Liver (tissue), 9 donors: ENCODE measurements around the gene TMTC1. TPM values are rescaled to one million over a fixed set of nuclear protein-coding genes. Genes with fewer than 3 reads are reported as not detected.

Source experiments
- DNase-seq: peaks from one replicate; pipeline ENCODE4 v3.0.0-alpha.2; 2017; ENCODE audit warnings: low spot score
- H3K27ac ChIP-seq, 2 donors: one replicate each; pipeline ENCODE4 v1.7.0; 2013; ENCODE audit warnings: inconsistent platforms in 2 of 2, low read length in 2 of 2, control low read depth in 1 of 2, low read depth in 1 of 2, mild to moderate bottlenecking in 1 of 2
- H3K27me3 ChIP-seq, 4 donors: one replicate each; pipeline versions ENCODE4 v1.6.1 to v1.7.0; 2013; ENCODE audit warnings: low read length in 3 of 4, inconsistent platforms in 1 of 4, mild to moderate bottlenecking in 1 of 4, moderate library complexity in 1 of 4; ENCODE audit not compliant: control insufficient read depth in 4 of 4, insufficient read depth in 4 of 4
- H3K36me3 ChIP-seq, 4 donors: one replicate each; pipeline versions ENCODE4 v1.6.1 to v1.7.0; 2013; ENCODE audit warnings: low read length in 3 of 4, mild to moderate bottlenecking in 3 of 4, low read depth in 1 of 4, moderate library complexity in 1 of 4; ENCODE audit not compliant: control insufficient read depth in 4 of 4, insufficient read depth in 3 of 4
- H3K4me1 ChIP-seq, 4 donors: one replicate each; pipeline versions ENCODE4 v1.6.1 to v1.7.0; 2013; ENCODE audit warnings: low read length in 3 of 4, mild to moderate bottlenecking in 3 of 4, moderate library complexity in 1 of 4; ENCODE audit not compliant: control insufficient read depth in 4 of 4, insufficient read depth in 4 of 4
- H3K4me3 ChIP-seq, 3 donors: one replicate each; pipeline versions ENCODE4 v1.6.1 to v1.7.0; 2013; ENCODE audit warnings: low read length in 3 of 3, control low read depth in 1 of 3, low read depth in 1 of 3, mild to moderate bottlenecking in 1 of 3
- H3K9ac ChIP-seq, 2 donors: one replicate each; pipeline ENCODE4 v1.7.0; 2013; ENCODE audit warnings: low read length in 2 of 2, mild to moderate bottlenecking in 2 of 2, moderate library complexity in 2 of 2, control low read depth in 1 of 2, low read depth in 1 of 2
- H3K9me3 ChIP-seq, 4 donors: one replicate each; pipeline versions ENCODE4 v1.6.1 to v1.7.0; 2013; ENCODE audit warnings: low read length in 3 of 4; ENCODE audit not compliant: control insufficient read depth in 4 of 4
- EGR1 ChIP-seq, 2 donors: IDR thresholded peaks; 2 replicates each; pipeline ENCODE4 v1.6.1; 2016 to 2018; ENCODE audit warnings: antibody characterized with exemption in 2 of 2, low read depth in 2 of 2
- FOXA1 ChIP-seq: IDR thresholded peaks from 2 replicates; pipeline ENCODE4 v1.6.1; 2016; ENCODE audit warnings: antibody characterized with exemption
- FOXA2 ChIP-seq: IDR thresholded peaks from 2 replicates; pipeline ENCODE4 v1.6.1; 2016; ENCODE audit warnings: antibody characterized with exemption
- GABPA ChIP-seq, 2 donors: IDR thresholded peaks in 1 of 2; conservative IDR thresholded peaks in 1 of 2; 2 replicates each; pipeline ENCODE4 v1.6.1; 2016; ENCODE audit warnings: antibody characterized with exemption in 2 of 2, mild to moderate bottlenecking in 1 of 2, moderate library complexity in 1 of 2
- HNF4G ChIP-seq: IDR thresholded peaks from 2 replicates; pipeline ENCODE4 v1.6.1; 2016; ENCODE audit warnings: antibody characterized with exemption
- JUND ChIP-seq, 2 donors: IDR thresholded peaks; 2 replicates each; pipeline ENCODE4 v1.6.1; 2016; ENCODE audit warnings: antibody characterized with exemption in 2 of 2
- MAX ChIP-seq: IDR thresholded peaks from 2 replicates; pipeline ENCODE4 v1.6.1; 2016; ENCODE audit warnings: antibody characterized with exemption
- NR2F2 ChIP-seq: IDR thresholded peaks from 2 replicates; pipeline ENCODE4 v1.6.1; 2016; ENCODE audit warnings: antibody characterized with exemption
- RAD21 ChIP-seq, 2 donors: IDR thresholded peaks; 2 replicates each; pipeline ENCODE4 v1.6.1; 2016; ENCODE audit warnings: antibody characterized with exemption in 2 of 2, mild to moderate bottlenecking in 2 of 2
- RXRA ChIP-seq, 2 donors: IDR thresholded peaks; 2 replicates each; pipeline ENCODE4 v1.6.1; 2017 to 2018; ENCODE audit warnings: antibody characterized with exemption in 2 of 2, mild to moderate bottlenecking in 1 of 2
- SP1 ChIP-seq: IDR thresholded peaks from 2 replicates; pipeline ENCODE4 v1.6.1; 2018; ENCODE audit warnings: antibody characterized with exemption, mild to moderate bottlenecking
- TAF1 ChIP-seq: conservative IDR thresholded peaks from 2 replicates; pipeline ENCODE4 v1.6.1; 2016; ENCODE audit warnings: antibody characterized with exemption, mild to moderate bottlenecking
- YY1 ChIP-seq: IDR thresholded peaks from 2 replicates; pipeline ENCODE4 v1.6.1; 2016; ENCODE audit warnings: antibody characterized with exemption, mild to moderate bottlenecking
- WGBS: extraction: QIAGEN DNeasy Blood & Tissue Kit; methylation state at CpG from one replicate; pipeline ENCODE4 v1.1.7; 2013; 5-methylcytosine and 5-hydroxymethylcytosine counted together
- polyA plus RNA-seq, 2 donors: library from polyadenylated mRNA; stranded (reverse) in 1 of 2; unstranded in 1 of 2; fragments of 200-250 nt in 1 of 2; fragments of >200 nt in 1 of 2; fragmentation: Nextera tagmentation in 1 of 2; extraction: Ambion mirVana in 1 of 2; gene quantifications; one replicate each; pipeline versions ENCODE4 v1.2.1 to v1.2.3, GENCODE V29; 2013 to 2015
- total RNA-seq, 2 donors: library from RNA; depleted of rRNA; stranded (reverse); fragments of >200 nt; gene quantifications; one replicate each; pipeline ENCODE4 v1.2.3, GENCODE V29; 2014
- TF ChIP-seq, protein P1 (sequence below): fragments of 150-350 bp; IDR thresholded peaks from 2 replicates; pipeline ENCODE4 v1.5.1; 2017; ENCODE audit warnings: improper control_type of control experiment, low read depth, low read length; ENCODE audit not compliant: missing input control
- TF ChIP-seq, protein P2 (sequence below): IDR thresholded peaks from 2 replicates; pipeline ENCODE4 v1.6.1; 2016; ENCODE audit warnings: antibody characterized with exemption
- TF ChIP-seq, protein P3 (sequence below): IDR thresholded peaks from 2 replicates; pipeline ENCODE4 v1.6.1; 2016; ENCODE audit warnings: antibody characterized with exemption
- TF ChIP-seq, protein P4 (sequence below): IDR thresholded peaks from 2 replicates; pipeline ENCODE4 v1.6.1; 2016; ENCODE audit warnings: antibody characterized with exemption, mild to moderate bottlenecking
- donor health status: healthy.
- donor health status: healthy.
- donor health status: healthy.
- donor health status: healthy.
- donor health status: healthy.

TMTC1 gene
- total and polyA plus RNA-seq, 4 donors = 0.76 to 3.3 (median 2.1) TPM

GRCh38 chr12:29691161-29691854, 92.4 kb downstream of the TMTC1 start:
- Histone ChIP-seq H3K27ac (no peak overlapping the region), H3K9me3 (no peaks in the 10 kb centered on the region), H3K27me3 (no peaks in the 10 kb centered on the region), H3K9ac (no peak overlapping the region), H3K4me3 (no peak overlapping the region), H3K36me3 (no peaks in the 10 kb centered on the region), H3K4me1 (no peaks in the 10 kb centered on the region)
- TF ChIP-seq FOXA2 = no peak
- TF ChIP-seq YY1 = no peak
- TF ChIP-seq, protein P1, sequence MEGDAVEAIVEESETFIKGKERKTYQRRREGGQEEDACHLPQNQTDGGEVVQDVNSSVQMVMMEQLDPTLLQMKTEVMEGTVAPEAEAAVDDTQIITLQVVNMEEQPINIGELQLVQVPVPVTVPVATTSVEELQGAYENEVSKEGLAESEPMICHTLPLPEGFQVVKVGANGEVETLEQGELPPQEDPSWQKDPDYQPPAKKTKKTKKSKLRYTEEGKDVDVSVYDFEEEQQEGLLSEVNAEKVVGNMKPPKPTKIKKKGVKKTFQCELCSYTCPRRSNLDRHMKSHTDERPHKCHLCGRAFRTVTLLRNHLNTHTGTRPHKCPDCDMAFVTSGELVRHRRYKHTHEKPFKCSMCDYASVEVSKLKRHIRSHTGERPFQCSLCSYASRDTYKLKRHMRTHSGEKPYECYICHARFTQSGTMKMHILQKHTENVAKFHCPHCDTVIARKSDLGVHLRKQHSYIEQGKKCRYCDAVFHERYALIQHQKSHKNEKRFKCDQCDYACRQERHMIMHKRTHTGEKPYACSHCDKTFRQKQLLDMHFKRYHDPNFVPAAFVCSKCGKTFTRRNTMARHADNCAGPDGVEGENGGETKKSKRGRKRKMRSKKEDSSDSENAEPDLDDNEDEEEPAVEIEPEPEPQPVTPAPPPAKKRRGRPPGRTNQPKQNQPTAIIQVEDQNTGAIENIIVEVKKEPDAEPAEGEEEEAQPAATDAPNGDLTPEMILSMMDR = no peak
- no peak for TF ChIP-seq EGR1 (IDR thresholded peaks at IDR 0.05; ENCODE audit: low read depth in 2 of 2)
- TF ChIP-seq RXRA (IDR thresholded peaks at IDR 0.05) = no peak
- TF ChIP-seq JUND (IDR thresholded peaks at IDR 0.05) = no peak
- TF ChIP-seq GABPA (IDR thresholded peaks at IDR 0.05 in 1 of 2, conservative IDR thresholded peaks at IDR 0.05 in 1 of 2) = no peak
- TF ChIP-seq SP1 = no peak
- no peak for TF ChIP-seq TAF1
- TF ChIP-seq RAD21 (IDR thresholded peaks at IDR 0.05) = no peak
- TF ChIP-seq, protein P2, sequence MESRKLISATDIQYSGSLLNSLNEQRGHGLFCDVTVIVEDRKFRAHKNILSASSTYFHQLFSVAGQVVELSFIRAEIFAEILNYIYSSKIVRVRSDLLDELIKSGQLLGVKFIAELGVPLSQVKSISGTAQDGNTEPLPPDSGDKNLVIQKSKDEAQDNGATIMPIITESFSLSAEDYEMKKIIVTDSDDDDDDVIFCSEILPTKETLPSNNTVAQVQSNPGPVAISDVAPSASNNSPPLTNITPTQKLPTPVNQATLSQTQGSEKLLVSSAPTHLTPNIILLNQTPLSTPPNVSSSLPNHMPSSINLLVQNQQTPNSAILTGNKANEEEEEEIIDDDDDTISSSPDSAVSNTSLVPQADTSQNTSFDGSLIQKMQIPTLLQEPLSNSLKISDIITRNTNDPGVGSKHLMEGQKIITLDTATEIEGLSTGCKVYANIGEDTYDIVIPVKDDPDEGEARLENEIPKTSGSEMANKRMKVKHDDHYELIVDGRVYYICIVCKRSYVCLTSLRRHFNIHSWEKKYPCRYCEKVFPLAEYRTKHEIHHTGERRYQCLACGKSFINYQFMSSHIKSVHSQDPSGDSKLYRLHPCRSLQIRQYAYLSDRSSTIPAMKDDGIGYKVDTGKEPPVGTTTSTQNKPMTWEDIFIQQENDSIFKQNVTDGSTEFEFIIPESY = no peak
- TF ChIP-seq, protein P3, sequence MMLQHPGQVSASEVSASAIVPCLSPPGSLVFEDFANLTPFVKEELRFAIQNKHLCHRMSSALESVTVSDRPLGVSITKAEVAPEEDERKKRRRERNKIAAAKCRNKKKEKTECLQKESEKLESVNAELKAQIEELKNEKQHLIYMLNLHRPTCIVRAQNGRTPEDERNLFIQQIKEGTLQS = no peak
- no peak for TF ChIP-seq HNF4G
- TF ChIP-seq MAX = no peak
- TF ChIP-seq FOXA1 = no peak
- no peak for TF ChIP-seq NR2F2
- TF ChIP-seq, protein P4, sequence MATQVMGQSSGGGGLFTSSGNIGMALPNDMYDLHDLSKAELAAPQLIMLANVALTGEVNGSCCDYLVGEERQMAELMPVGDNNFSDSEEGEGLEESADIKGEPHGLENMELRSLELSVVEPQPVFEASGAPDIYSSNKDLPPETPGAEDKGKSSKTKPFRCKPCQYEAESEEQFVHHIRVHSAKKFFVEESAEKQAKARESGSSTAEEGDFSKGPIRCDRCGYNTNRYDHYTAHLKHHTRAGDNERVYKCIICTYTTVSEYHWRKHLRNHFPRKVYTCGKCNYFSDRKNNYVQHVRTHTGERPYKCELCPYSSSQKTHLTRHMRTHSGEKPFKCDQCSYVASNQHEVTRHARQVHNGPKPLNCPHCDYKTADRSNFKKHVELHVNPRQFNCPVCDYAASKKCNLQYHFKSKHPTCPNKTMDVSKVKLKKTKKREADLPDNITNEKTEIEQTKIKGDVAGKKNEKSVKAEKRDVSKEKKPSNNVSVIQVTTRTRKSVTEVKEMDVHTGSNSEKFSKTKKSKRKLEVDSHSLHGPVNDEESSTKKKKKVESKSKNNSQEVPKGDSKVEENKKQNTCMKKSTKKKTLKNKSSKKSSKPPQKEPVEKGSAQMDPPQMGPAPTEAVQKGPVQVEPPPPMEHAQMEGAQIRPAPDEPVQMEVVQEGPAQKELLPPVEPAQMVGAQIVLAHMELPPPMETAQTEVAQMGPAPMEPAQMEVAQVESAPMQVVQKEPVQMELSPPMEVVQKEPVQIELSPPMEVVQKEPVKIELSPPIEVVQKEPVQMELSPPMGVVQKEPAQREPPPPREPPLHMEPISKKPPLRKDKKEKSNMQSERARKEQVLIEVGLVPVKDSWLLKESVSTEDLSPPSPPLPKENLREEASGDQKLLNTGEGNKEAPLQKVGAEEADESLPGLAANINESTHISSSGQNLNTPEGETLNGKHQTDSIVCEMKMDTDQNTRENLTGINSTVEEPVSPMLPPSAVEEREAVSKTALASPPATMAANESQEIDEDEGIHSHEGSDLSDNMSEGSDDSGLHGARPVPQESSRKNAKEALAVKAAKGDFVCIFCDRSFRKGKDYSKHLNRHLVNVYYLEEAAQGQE = no peak
- WGBS = 66% methylated on average over 7 of the region's 7 CpGs
- no peak for DNase-seq
